Psoas muscle (tissue), 8 donors: ENCODE measurements around the gene SERPINI1. TPM values are rescaled to one million over a fixed set of nuclear protein-coding genes. Genes with fewer than 3 reads are reported as not detected.

ENCODE experiments used
- ATAC-seq, 4 donors: fragments of 200-7000 bp; cut with Tn5 transposase; one replicate each; pipeline ENCODE4 v1.9.1; 2020; ENCODE audit warnings: moderate library complexity in 3 of 4, mild to moderate bottlenecking in 2 of 4
- DNase-seq, 2 donors: peaks; one replicate each; pipeline ENCODE4 v3.0.0-alpha.2; 2020
- H3K27ac ChIP-seq: fragments of 200-600 bp; one replicate; pipeline ENCODE4 v1.8.0; 2022
- H3K27me3 ChIP-seq, 3 donors: fragments of 200-600 bp in 1 of 3; one replicate each; pipeline versions ENCODE4 v1.6.1 to v1.8.0; 2013 to 2022; ENCODE audit warnings: low read length in 2 of 3, mild to moderate bottlenecking in 2 of 3, moderate library complexity in 1 of 3; ENCODE audit not compliant: insufficient read depth in 3 of 3
- H3K36me3 ChIP-seq, 2 donors: fragments of 200-600 bp in 1 of 2; one replicate each; pipeline versions ENCODE4 v1.6.1 to v1.8.0; 2013 to 2022; ENCODE audit warnings: low read depth in 1 of 2, mild to moderate bottlenecking in 1 of 2, moderate library complexity in 1 of 2; ENCODE audit not compliant: insufficient read depth in 1 of 2
- H3K4me1 ChIP-seq: fragments of 200-600 bp; one replicate; pipeline ENCODE4 v1.8.0; 2022
- H3K4me3 ChIP-seq: fragments of 200-600 bp; one replicate; pipeline ENCODE4 v1.8.0; 2022; ENCODE audit warnings: mild to moderate bottlenecking
- H3K9me3 ChIP-seq: fragments of 200-600 bp; one replicate; pipeline ENCODE4 v1.8.0; 2022
- WGBS, 3 donors: extraction: QIAGEN DNeasy Blood & Tissue Kit; methylation state at CpG; one replicate each; pipeline versions ENCODE4 v1.1.6 to v1.1.7; 2013; 5-methylcytosine and 5-hydroxymethylcytosine counted together
- intact Hi-C, 2 donors: fragments of 100-400 bp; cut with DNase I; formaldehyde crosslinking; loops; one replicate each; pipeline versions ENCODE4 v1.11.0 to v1.14.2; 2022
- polyA plus RNA-seq, 3 donors: library from polyadenylated mRNA; stranded (reverse); fragments of 200-250 nt; gene quantifications; one replicate each; pipeline ENCODE4 v1.2.3, GENCODE V29; 2013
- total RNA-seq, 4 donors: library from RNA; stranded (reverse); fragmentation: NEBNext Ultra II Directional in 2 of 4; extraction: Animal tissue kit (Norgen Biotek cat#: 25700) in 2 of 4; gene quantifications; one replicate each; pipeline versions ENCODE4 v1.2.1 to v1.2.4, GENCODE V29; 2021 to 2023
- TF ChIP-seq, protein P1 (sequence below): fragments of 200-600 bp; IDR thresholded peaks from one replicate; pipeline ENCODE4 v1.8.0; 2022; ENCODE audit warnings: antibody characterized with exemption
- donor health status: healthy with polysubstance abuse.
- donor health status: DM: no; HTN: no; CAD: no; lungs with moderate emphysema.
- donor health status: Bipolar disorder and iron deficiency.
- donor health status: healthy.
- donor health status: DM: yes; HTN: yes; CAD: no.
- donor health status: DM: no; HTN: no; CAD: no.
- donor health status: DM: no; HTN: no; CAD: no.
- donor health status: DM: yes; HTN: yes; CAD: no.

The SERPINI1 gene
- total and polyA plus RNA-seq, 7 donors = 1.8 to 5.0 (median 3.4) TPM

DNA sequence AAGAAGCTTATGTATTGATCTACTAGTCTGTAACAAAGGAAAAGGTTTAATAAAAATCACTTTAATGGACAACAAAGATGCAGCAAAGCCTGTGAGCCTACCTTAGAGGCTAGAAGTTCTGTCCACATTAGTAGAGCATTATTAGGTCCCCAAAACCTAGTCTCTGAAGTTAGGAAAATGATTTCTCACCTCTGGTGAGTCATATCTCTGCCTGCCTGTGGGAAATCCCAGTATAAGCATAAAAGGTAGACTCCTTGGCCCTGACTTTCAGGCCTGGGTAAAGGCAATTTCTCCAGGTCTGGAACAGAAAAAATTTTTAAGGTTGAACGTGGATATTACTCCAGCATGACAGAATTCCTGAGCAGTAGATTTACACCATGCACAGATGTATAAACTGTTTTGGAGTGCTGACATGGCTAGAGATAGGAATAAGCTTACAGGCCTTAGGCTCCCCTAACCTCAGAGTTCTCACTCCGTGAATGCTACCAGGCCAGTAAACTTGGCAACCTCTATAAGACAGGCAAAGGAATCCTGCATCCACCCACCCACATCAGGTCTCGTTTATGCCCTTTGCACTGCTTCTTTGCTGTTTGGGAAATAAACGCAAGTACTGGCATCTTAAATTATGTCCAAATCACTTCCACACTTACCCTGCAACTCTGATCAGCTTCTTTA is 104.1 kb downstream of the SERPINI1 start:
- ATAC-seq (no peak), DNase-seq (no peak)
- Histone ChIP-seq H3K27me3 (no peaks in the 10 kb centered on the region), H3K27ac (no peak overlapping the region), H3K9me3 (no peaks in the 10 kb centered on the region), H3K36me3 (no peaks in the 10 kb centered on the region), H3K4me1 (no peaks in the 10 kb centered on the region), H3K4me3 (no peak overlapping the region)
- intact Hi-C loops = loop anchor here in 1 of 2 donors (5.0 kb wide), 1 partner anchor 43 kb away; no protein-coding TSS in a partner anchor
- 54 to 63% (median 62%) methylated on average over 4 of the region's 4 CpGs for WGBS, 3 donors
- TF ChIP-seq, protein P1, sequence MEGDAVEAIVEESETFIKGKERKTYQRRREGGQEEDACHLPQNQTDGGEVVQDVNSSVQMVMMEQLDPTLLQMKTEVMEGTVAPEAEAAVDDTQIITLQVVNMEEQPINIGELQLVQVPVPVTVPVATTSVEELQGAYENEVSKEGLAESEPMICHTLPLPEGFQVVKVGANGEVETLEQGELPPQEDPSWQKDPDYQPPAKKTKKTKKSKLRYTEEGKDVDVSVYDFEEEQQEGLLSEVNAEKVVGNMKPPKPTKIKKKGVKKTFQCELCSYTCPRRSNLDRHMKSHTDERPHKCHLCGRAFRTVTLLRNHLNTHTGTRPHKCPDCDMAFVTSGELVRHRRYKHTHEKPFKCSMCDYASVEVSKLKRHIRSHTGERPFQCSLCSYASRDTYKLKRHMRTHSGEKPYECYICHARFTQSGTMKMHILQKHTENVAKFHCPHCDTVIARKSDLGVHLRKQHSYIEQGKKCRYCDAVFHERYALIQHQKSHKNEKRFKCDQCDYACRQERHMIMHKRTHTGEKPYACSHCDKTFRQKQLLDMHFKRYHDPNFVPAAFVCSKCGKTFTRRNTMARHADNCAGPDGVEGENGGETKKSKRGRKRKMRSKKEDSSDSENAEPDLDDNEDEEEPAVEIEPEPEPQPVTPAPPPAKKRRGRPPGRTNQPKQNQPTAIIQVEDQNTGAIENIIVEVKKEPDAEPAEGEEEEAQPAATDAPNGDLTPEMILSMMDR = no peak

DNA sequence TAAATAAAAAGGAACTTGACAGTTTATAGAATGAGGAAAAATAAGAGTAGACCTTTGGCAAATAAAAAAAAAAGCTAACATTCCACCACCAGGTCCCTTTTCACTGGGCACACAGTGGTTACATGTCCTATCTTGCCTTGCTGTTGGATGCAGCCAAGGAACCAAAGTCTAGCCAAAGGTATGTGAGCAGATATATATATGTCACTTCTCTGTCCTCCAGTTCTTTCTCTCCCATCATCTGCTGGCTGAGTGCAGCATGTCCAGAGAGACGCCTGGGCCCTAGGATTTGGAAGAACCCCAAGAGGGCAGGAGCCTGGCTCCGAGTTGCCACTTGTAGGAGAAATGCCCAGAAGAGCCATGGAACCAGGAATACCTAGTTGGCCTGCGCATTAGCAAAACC is 104.7 kb downstream of the SERPINI1 start:
- H3K27ac ChIP-seq = no peak overlapping the region

DNA sequence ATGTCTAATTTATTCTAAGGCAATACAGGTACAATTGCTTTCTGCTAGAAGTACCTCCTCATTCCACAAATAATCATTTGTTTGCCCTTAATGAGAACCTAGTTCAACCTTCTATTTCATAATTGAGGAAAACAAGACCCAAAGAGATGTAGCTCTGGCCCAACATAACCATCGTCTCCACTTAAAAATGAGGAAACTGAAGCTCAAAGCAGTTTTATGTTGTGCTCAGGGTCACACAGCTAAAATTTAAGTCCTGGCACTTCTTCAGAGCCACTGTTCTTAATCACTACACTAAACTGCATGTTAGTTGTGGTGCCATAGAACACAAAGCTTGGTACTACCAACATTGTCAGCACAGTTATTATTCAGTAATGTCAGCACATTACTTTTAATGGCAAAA is 108.0 kb downstream of the SERPINI1 start:
- Histone ChIP-seq H3K27ac (no peak overlapping the region), H3K4me1 (no peaks in the 10 kb centered on the region), H3K36me3 (no peaks in the 10 kb centered on the region), H3K9me3 (no peaks in the 10 kb centered on the region), H3K4me3 (no peak overlapping the region), H3K27me3 (no peaks in the 10 kb centered on the region)
- TF ChIP-seq, protein P1 = no peak
- intact Hi-C loops = no loop called here
- DNase-seq (no peak), ATAC-seq (no peak)
- WGBS, 3 donors = 67 to 75% (median 74%) methylated on average over 1 of the region's 1 CpG

More for the DNA sequence above, 104.7 kb downstream of the SERPINI1 start:
- Histone ChIP-seq H3K4me1 (no peaks in the 10 kb centered on the region), H3K4me3 (no peak overlapping the region), H3K9me3 (no peaks in the 10 kb centered on the region), H3K36me3 (no peaks in the 10 kb centered on the region), H3K27me3 (no peaks in the 10 kb centered on the region)
- WGBS, 3 donors = 35 to 64% (median 50%) methylated on average over 3 of the region's 3 CpGs
- TF ChIP-seq, protein P1 = no peak
- intact Hi-C loops = no loop called here
- ATAC-seq (no peak), DNase-seq (no peak)

DNA sequence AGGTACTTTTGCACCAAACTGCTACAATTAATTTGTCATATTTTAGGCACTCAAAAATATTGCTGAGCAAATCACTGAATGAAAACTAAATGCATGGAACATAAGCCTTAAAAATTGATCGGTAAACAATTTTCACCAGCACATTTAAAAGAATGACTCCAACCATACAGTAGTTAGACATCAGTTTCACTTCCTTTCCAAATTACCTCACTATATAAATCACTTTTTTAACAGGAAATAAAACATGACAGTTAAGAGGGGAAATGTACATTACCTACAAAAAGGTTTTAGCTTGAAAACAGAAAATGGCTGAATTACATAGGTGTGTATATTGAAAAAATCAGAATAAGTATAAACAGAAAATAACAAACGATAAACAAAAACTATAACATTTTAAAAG is 108.4 kb downstream of the SERPINI1 start:
- Histone ChIP-seq H3K36me3 (no peaks in the 10 kb centered on the region), H3K4me3 (no peak overlapping the region), H3K4me1 (no peaks in the 10 kb centered on the region), H3K27me3 (no peaks in the 10 kb centered on the region), H3K27ac (no peak overlapping the region), H3K9me3 (no peaks in the 10 kb centered on the region)
- WGBS, 3 donors = 70 to 86% (median 81%) methylated on average over 2 of the region's 2 CpGs
- TF ChIP-seq, protein P1 = no peak
- intact Hi-C loops = no loop called here
- no peak for DNase-seq
- ATAC-seq = no peak

DNA sequence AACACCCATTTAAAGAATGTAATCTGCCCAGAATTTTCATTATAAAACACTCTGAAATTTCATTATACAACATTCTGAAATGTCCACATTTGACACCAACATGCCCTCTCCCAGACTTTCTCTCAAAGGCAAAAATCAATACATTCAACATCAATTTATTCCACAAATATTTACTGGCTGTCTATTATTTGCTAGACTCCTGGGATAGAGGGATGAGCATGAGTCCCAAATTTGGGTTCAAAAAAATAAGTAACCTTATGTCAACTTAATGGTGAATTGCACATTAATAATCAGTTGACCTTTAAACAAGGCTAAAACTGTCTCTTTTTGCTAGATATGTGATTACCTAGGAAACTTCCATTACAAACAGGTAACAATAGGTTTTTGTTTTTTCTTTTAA is 109.0 kb downstream of the SERPINI1 start:
- no peak for ATAC-seq
- TF ChIP-seq, protein P1 = no peak
- no peak for DNase-seq
- no peaks in the 10 kb centered on the region for H3K4me1 ChIP-seq
- no peaks in the 10 kb centered on the region for H3K27me3 ChIP-seq
- H3K27ac ChIP-seq = no peak overlapping the region
- no peaks in the 10 kb centered on the region for H3K9me3 ChIP-seq
- H3K4me3 ChIP-seq = no peak overlapping the region
- H3K36me3 ChIP-seq = no peaks in the 10 kb centered on the region
- intact Hi-C loops = no loop called here
